ENCODE data around the gene PHOX2A.
"Not testable (repeated sequence)": the region's sequence is repeated elsewhere in the genome, so short reads cannot be mapped to it uniquely, and the experiment has no call there.

The PHOX2A gene

DNA sequence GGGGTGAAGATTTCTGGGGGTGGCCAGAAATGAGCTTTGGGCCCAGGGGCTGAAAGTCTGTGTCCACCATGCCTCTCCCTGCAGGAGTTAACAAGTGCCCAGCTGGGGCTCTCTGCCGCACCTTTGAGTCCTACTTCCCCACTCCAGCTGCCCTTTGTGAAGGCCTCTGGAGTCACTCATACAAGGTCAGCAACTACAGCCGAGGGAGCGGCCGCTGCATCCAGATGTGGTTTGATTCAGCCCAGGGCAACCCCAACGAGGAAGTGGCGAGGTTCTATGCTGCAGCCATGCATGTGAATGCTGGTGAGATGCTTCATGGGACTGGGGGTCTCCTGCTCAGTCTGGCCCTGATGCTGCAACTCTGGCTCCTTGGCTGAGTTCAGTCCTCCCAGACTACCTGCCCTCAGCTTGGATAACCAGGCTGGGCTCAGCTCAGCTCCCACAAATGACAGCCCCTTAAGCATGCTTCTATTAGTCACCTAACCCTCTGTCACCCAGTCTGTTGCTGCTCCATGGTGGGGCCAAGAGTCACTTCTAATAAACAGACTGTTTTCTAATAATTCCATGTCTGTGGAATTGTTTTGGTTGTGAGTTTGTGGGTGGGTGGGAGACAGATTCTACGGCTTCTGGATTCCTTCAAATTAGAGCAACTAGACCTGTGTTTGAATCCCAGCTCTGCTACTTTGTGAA lies 22.4 kb downstream of the PHOX2A start:
- DNase-seq = no peak

DNA sequence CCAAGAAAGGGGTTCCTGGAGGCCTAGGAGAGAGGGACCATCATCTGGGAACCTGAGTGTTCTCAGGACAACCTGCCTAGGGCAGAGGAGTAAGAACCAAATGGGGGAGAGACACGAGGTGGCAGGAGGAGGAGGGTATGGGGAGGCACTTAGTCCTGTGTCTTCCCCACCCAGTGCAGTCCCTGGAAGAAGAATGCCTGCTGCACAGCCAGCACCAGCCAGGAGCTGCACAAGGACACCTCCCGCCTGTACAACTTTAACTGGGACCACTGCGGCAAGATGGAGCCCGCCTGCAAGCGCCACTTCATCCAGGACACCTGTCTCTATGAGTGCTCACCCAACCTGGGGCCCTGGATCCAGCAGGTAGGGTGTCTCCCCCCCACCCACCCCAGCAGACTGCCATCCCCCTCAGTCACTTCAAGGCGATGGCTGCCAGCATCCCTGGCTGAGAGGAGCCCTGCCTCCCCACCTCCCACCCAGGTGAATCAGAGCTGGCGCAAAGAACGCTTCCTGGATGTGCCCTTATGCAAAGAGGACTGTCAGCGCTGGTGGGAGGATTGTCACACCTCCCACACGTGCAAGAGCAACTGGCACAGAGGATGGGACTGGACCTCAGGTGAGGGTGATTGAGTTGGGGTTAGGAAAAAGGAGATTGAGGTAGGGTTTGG lies 23.1 kb downstream of the PHOX2A start:
- no peak for DNase-seq

DNA sequence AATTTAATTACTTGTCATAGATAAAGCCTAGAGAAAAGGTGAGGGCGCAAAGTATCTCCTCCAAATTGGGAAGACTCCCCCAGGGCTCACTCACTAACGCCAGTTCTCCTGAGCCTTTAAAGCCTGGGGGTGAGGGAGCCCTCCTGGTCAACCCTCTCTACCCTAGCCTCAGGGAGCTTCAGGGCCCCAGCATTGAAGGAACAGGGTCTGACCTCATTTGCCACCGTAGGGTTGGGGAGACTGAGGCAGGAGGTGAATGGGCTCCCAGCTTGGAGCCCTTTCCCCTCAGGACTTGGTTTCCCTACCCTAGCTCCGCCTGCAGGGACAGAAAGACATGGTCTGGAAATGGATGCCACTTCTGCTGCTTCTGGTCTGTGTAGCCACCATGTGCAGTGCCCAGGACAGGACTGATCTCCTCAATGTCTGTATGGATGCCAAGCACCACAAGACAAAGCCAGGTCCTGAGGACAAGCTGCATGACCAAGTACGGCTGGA lies 25.7 kb downstream of the PHOX2A start:
- no peak for DNase-seq

DNA sequence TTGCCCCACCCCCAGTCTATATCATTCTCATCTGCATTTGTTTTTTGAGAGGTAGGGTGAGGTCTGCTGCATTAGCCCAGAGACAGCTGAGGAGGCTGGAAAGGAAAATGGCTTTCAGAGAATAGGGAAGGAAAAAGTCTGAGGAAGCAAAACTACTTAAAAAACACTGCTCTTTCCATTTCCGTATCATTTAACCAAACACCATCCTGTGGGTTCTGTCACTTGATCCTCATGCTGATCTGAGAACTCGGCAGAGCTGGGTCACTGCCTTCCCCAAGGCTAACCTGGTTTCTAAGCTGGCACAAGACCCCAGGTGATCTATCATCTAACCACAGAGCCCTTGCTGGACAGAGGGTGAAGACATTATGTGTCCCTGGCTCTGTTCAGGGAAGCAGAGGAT lies 26.1 kb downstream of the PHOX2A start:
- DNase-seq = no peak

DNA sequence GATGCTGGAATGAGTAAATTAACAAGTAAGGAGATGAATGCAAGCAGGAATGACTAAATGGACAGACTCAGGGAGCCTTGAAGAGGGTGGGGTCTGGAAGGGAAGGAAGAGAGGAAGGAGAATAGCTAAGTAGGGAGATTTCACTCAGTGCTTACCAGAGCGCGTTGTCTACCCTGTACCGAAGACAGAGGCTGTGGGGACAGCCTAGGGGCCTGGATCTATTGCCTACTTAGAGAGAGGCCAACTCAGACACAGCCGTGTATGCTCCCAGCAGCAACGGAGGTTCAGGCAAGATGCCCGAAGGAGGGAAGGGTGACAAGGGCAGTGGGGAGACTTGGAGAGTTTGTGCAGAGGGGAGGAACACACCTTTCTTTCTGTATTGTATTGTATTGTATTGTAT lies 27.3 kb downstream of the PHOX2A start, which contains the start of gene FOLR2:
Gene FOLR2 (plus strand): TSS at position 157 of the 400 bp plus-strand sequence. CDS start 1,791 bp downstream, outside the sequence.
- no peak for DNase-seq

DNA sequence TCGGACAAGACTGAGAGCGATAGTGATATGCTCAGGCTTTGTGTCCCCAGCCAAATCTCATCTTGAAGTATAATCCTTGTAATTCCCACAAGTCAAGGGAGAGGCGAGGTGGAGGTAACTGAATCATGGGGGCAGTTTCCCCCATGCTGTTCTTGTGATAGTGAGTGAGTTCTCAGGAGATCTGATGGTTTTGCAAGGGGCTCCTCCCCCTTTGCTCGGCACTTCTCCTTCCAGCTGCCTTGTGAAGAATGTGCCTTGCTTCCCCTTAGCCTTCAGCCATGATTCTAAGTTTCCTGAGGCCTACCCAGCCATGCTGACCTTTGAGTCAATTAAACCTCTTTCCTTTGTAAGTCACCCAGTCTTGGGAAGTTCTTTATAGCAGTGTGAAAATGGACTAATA lies 34.9 kb downstream of the PHOX2A start:
- DNase-seq = no peak

DNA sequence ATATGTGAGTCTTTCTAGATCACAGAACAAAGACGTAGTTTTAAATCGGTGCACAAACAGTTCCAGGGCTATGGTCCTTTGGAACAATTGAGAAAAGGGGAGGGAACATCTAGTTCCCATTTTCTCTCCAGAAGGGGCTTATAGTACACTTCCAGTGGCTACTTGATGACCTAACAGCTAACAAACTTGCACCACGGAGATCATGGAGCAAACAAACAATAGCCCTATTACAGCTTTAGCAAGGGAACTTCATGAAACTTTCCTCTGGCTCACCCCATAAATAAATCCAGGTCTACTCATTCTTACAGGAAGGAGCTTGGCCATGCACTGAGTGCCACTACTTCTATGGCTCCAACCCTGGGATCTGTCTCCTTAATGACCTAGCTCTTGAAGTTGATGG lies 35.7 kb downstream of the PHOX2A start:
- DNase-seq = no peak

DNA sequence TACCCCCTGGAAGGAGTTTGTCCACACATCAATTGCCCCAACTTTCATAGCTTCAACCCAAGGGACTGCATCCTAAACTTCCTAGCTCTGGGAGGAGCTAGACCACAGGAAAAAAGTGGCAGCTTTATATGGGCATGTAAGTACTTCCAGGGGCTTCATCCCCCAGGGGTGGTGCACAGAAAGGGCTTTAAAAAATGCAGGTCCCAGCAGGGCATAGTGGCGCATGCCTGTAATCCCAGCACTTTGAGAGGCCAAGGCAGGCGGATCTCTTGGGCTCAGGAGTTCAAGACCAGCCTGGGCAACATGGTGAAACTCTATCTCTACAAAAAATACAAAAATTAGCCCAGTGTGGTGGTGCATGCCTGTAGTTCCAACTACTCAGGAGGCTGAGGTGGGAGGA lies 37.2 kb downstream of the PHOX2A start:
- not testable (repeated sequence) for DNase-seq

DNA sequence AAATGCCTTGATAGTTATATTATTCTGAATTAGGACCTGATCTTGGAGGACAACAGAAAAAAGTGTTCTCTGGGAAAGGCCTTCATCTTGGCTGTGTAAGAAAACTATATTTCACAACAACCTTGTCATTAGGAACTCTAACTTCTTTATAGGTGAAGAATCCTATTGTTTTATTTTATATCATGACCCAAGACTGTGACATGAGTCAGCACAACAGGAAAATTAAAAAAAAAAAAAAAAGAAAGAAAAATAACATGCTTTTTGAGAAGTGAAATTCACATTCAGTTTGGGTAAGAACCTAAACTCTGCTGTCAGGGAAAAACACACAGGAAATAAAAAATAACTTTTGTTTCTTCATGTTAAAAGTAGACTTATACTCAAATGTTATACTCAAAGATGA lies 39.1 kb downstream of the PHOX2A start:
- no peak for DNase-seq

DNA sequence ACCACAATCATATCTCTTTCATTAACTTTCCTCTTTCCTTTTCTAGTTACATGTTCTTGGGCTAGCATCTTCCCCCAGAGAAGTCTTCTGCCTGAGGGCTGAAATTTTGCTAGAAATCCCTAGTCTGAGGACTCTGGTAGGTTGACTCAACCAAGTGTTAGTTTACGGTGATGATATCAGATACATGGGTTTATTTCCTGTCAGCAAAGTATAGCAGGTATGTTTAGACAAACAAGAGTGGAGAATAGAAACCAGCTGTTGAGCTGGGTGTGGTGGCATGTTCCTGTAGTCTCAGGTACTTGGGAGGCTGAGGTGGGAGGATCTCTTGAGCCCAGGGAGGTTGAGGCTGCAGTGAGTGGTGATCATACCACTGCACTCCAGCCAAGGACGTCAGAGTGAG lies 40.8 kb downstream of the PHOX2A start:
- DNase-seq = no peak

DNA sequence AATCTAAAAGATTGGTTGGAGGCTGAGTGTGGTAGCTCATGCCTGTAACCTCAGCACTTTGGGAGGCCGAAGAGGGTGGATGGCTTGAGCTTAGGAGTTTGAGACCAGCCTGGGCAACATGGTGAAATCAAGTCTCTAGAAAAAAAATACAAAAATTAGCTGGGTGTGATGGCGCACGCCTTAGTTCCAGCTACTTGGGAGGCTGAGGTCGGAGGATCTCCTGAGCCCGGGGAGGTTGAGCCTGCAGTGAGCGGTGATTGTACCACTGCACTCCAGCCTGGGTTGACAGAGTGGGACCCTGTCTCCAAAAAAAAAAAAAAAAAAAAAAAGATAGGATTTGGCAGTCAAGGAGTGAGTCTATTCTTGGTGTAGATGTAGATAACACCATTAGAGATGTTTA lies 41.4 kb downstream of the PHOX2A start:
- no peak for DNase-seq

DNA sequence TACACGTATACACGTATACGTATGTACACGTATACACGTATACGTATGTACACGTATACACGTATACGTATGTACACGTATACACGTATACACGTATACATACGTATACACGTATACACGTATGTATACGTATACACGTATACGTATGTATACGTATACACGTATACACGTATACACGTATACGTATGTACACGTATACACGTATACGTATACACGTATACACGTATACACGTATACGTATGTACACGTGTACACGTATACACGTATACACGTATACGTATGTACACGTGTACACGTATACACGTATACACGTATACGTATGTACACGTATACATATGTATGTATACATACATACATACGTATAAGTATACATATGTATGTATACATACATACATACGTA lies 42.5 kb downstream of the PHOX2A start:
- not testable (repeated sequence) for DNase-seq

DNA sequence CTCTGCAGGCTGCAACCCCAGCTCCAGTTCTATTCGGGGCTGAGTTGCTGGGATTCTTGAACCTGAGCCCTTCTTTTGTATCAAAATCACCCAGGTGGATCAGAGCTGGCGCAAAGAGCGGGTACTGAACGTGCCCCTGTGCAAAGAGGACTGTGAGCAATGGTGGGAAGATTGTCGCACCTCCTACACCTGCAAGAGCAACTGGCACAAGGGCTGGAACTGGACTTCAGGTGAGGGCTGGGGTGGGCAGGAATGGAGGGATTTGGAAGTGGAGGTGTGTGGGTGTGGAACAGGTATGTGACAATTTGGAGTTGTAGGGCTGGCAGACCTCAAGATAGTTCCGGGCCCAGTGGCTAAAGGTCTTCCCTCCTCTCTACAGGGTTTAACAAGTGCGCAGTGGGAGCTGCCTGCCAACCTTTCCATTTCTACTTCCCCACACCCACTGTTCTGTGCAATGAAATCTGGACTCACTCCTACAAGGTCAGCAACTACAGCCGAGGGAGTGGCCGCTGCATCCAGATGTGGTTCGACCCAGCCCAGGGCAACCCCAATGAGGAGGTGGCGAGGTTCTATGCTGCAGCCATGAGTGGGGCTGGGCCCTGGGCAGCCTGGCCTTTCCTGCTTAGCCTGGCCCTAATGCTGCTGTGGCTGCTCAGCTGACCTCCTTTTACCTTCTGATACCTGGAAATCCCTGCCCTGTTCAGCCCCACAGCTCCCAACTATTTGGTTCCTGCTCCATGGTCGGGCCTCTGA lies 48.3 kb downstream of the PHOX2A start:
- DNase-seq = no peak

DNA sequence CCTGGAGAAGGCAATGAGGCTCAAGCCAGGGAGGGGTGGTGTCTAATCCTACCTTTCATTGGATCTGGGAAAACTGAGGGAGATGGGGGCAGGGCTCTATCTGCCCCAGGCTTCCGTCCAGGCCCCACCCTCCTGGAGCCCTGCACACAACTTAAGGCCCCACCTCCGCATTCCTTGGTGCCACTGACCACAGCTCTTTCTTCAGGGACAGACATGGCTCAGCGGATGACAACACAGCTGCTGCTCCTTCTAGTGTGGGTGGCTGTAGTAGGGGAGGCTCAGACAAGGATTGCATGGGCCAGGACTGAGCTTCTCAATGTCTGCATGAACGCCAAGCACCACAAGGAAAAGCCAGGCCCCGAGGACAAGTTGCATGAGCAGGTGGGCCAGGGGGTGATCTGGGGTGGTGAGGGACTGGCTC lies 52.0 kb downstream of the PHOX2A start, which contains the start of gene FOLR1:
Gene FOLR1 (plus strand): TSS at position 180 of the 421 bp plus-strand sequence. CDS start 34 bp downstream, at position 214.
- DNase-seq = no peak

DNA sequence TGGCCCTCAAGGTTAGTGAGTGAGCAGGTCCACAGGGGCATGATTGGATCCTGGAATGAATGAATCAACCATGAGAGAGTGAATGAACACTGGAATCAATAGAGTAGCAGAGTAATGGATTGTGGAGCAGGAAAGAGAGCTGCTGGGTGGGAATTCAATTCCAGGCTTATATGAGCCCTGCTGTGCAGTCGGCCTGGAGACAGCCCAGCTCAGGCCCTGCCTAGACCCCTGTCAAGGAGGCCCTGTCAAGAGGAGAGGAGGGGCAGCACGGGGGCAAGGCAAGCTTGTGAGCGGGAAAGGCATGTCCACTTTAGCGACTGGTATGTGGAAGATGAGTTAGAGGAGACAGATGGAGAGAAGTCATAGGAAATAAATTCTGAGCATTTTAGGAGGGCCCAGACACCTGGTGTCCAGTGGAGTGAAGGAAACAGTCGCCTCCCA lies 53.3 kb downstream of the PHOX2A start:
- no peak for DNase-seq

DNA sequence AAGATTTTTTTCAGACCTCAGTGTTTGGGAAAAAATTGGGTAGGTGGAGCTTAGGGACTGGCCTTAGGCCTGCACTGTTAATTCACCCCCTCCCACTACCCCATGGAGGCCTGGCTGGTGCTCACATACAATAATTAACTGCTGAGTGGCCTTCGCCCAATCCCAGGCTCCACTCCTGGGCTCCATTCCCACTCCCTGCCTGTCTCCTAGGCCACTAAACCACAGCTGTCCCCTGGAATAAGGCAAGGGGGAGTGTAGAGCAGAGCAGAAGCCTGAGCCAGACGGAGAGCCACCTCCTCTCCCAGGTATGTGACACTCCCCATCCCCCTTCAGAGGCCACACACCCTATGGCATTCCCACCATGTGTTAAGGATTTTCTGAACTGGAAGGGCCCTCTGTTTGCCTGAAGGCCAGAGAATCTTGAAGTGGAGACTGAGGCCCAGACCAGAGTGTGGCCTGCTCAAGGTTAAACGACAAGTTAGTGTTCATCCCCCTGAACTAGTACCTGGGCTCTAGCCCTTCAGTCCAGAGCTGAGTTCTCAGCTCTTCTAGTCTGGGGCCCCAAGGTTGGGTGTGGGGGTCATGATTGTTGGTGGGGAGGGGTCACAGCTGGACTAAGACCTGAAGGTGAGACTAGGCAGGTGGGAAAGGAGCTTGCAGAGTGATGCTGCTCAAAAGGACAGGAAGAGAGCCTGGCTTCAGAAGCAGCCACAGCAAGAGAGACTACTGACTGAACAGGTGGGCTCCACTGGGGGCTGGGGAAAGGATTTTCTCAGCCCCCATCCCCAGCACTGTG lies 54.3 kb downstream of the PHOX2A start:
- DNase-seq = no peak
